Neural cell (in vitro differentiated cells): ENCODE results near the gene PHC1.

ENCODE experiments used
- EP300 ChIP-seq: fragments of 450-650 bp; conservative IDR thresholded peaks from 2 replicates; pipeline ENCODE4 v1.6.1; 2014; ENCODE audit warnings: antibody characterized with exemption, mild to moderate bottlenecking, moderate library complexity; ENCODE audit not compliant: poor library complexity, severe bottlenecking
- EZH2 ChIP-seq: fragments of 200-600, 300-800 bp; shearing (Covaris generic), sonication (generic); IDR thresholded peaks from 2 replicates; pipeline ENCODE4 v1.6.1; 2014; ENCODE audit warnings: antibody characterized with exemption, low read length, borderline replicate concordance, mild to moderate bottlenecking; ENCODE audit not compliant: insufficient read depth, poor library complexity, severe bottlenecking
- MXI1 ChIP-seq: fragments of 450-650 bp; conservative IDR thresholded peaks from 2 replicates; pipeline ENCODE4 v1.6.1; 2014; ENCODE audit warnings: antibody characterized with exemption, mild to moderate bottlenecking; ENCODE audit not compliant: poor library complexity, severe bottlenecking
- POLR2AphosphoS5 ChIP-seq: IDR thresholded peaks from 2 replicates; pipeline ENCODE4 v1.6.1; 2012
- RAD21 ChIP-seq: fragments of 450-650 bp; conservative IDR thresholded peaks from 2 replicates; pipeline ENCODE4 v1.6.1; 2014; ENCODE audit warnings: antibody characterized with exemption, mild to moderate bottlenecking, moderate library complexity
- REST ChIP-seq: IDR thresholded peaks from 2 replicates; pipeline ENCODE4 v1.6.1; 2012; ENCODE audit warnings: borderline replicate concordance
- SMC3 ChIP-seq: fragments of 450-650 bp; conservative IDR thresholded peaks from 2 replicates; pipeline ENCODE4 v1.6.1; 2014; ENCODE audit warnings: antibody characterized with exemption, mild to moderate bottlenecking, moderate library complexity; ENCODE audit not compliant: poor library complexity
- TAF1 ChIP-seq: IDR thresholded peaks from 2 replicates; pipeline ENCODE4 v1.6.1; 2012; ENCODE audit warnings: low read depth
- TF ChIP-seq, protein P1 (sequence below): fragments of 450-650 bp; IDR thresholded peaks from 2 replicates; pipeline ENCODE4 v1.5.1; 2014; ENCODE audit warnings: antibody characterized with exemption, mild to moderate bottlenecking, moderate library complexity; ENCODE audit not compliant: poor library complexity, severe bottlenecking

GRCh38 chr12:8909752-8910151 lies 4.6 kb upstream of the PHC1 start:
- TF ChIP-seq, protein P1, sequence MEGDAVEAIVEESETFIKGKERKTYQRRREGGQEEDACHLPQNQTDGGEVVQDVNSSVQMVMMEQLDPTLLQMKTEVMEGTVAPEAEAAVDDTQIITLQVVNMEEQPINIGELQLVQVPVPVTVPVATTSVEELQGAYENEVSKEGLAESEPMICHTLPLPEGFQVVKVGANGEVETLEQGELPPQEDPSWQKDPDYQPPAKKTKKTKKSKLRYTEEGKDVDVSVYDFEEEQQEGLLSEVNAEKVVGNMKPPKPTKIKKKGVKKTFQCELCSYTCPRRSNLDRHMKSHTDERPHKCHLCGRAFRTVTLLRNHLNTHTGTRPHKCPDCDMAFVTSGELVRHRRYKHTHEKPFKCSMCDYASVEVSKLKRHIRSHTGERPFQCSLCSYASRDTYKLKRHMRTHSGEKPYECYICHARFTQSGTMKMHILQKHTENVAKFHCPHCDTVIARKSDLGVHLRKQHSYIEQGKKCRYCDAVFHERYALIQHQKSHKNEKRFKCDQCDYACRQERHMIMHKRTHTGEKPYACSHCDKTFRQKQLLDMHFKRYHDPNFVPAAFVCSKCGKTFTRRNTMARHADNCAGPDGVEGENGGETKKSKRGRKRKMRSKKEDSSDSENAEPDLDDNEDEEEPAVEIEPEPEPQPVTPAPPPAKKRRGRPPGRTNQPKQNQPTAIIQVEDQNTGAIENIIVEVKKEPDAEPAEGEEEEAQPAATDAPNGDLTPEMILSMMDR, result no peak
- TF ChIP-seq EP300, result peak; percentile 78
- no peak for TF ChIP-seq EZH2
- no peak for TF ChIP-seq TAF1
- TF ChIP-seq RAD21, result no peak
- no peak for TF ChIP-seq REST
- TF ChIP-seq MXI1, result no peak
- TF ChIP-seq POLR2AphosphoS5, result peak; percentile 36
- no peak for TF ChIP-seq SMC3
